Mesodermal cell (in vitro differentiated cells): ENCODE data around the gene PAPPA.

ENCODE experiments used
- H3K27ac ChIP-seq: 2 replicates; pipeline ENCODE4 v1.7.0; 2013; ENCODE audit warnings: mild to moderate bottlenecking, low read depth, low read length, moderate library complexity; ENCODE audit not compliant: severe bottlenecking
- H3K36me3 ChIP-seq: 2 replicates; pipeline ENCODE4 v1.7.1; 2013; ENCODE audit warnings: mild to moderate bottlenecking, low read length, moderate library complexity; ENCODE audit not compliant: control insufficient read depth, insufficient read depth
- H3K4me1 ChIP-seq: one replicate; pipeline ENCODE4 v1.7.1; 2013; ENCODE audit warnings: mild to moderate bottlenecking, low read length; ENCODE audit not compliant: insufficient read depth, control insufficient read depth, poor library complexity, severe bottlenecking
- H3K4me3 ChIP-seq: 2 replicates; pipeline ENCODE4 v1.7.0; 2013; ENCODE audit warnings: low read length, control low read depth, mild to moderate bottlenecking; ENCODE audit not compliant: insufficient read depth, poor library complexity, severe bottlenecking; ENCODE audit errors: extremely low read depth
- H3K9me3 ChIP-seq: 2 replicates; pipeline ENCODE4 v1.7.1; 2013; ENCODE audit warnings: mild to moderate bottlenecking, low read length, moderate library complexity; ENCODE audit not compliant: control insufficient read depth
- WGBS, 2 experiments: methylation state at CpG; one replicate each; pipeline ENCODE4 v1.1.5; 2013; ENCODE audit warnings: missing lambda C conversion rate in 2 of 2; ENCODE audit not compliant: insufficient coverage in 2 of 2; 5-methylcytosine and 5-hydroxymethylcytosine counted together

PAPPA gene

DNA sequence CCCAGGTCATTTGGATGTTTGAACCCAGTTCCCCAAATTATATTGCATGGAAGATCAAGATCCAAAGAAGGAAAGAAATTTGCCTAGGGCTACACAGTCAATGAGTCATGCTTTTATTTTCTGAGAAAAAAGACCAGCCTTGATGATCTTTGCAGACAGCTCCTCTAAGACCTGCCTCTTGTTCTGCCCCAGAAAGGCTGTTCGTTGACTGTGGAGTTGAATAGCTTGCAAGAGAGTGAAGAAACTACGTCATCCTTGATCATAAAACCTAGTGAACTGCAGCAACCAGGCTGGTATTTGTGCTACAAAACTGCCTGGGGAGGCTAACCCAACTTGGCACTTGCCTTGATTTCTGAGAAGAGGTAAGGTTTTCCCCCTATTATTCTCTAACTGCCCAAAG is 263.9 kb downstream of the PAPPA start:
- no peak overlapping the region for H3K4me3 ChIP-seq
- no peaks in the 10 kb centered on the region for H3K36me3 ChIP-seq
- 92 to 100% methylated on average over 1 to 2 of the region's 2 CpGs for WGBS, 2 experiments
- H3K27ac ChIP-seq, result no peak overlapping the region
- H3K4me1 ChIP-seq, result no peaks in the 10 kb centered on the region
- H3K9me3 ChIP-seq, result no peaks in the 10 kb centered on the region

DNA sequence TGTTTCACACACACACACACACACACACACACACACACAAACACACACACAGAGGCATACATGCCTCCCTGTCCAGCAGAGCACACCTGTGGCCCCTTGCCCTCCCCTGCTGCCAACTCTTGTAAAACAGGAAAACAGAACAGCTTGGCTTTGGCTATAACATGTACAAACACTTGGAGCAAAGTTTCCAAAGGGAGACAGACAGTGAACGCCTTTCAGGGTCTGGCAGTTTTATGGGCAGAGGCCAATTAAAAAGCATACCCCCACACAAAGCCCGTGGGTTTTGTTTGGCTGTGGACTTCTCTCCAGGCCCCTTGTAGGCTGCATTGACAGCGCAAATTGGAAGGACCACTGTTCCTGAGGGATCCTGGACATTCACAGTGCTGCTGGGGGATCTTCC is 265.6 kb downstream of the PAPPA start:
- no peak overlapping the region for H3K27ac ChIP-seq
- H3K4me3 ChIP-seq, result no peak overlapping the region
- H3K36me3 ChIP-seq, result no peaks in the 10 kb centered on the region
- H3K9me3 ChIP-seq, result no peaks in the 10 kb centered on the region
- 73 to 85% methylated on average over 3 of the region's 3 CpGs for WGBS, 2 experiments
- no peaks in the 10 kb centered on the region for H3K4me1 ChIP-seq

DNA sequence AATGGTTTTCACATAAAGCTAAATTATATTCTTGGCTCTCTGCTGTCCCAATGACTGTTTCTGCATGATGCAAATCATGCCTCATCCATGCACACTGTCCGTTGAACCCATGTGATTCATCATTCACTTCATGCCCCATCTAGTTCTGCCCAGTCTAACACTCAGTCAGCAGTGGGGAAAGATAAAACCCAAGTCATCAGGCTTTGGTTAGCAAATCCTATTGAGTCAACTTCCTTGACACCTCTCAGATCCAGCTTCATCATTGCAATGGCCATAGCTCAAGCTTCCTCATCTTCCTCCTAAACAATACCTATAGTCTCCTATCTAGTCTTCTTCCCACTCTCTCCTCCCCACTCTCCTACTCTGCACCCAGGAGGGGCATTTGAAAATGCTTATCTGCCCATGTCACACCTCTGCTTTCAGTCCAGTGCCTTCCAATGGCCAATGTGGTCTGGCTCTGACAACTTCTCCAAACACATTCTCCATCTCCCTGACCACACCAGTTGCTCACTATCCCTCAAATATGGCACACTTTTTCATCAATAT is 267.5 kb downstream of the PAPPA start:
- Histone ChIP-seq H3K36me3 (no peaks in the 10 kb centered on the region), H3K4me1 (no peaks in the 10 kb centered on the region), H3K27ac (no peak overlapping the region), H3K4me3 (no peak overlapping the region), H3K9me3 (no peaks in the 10 kb centered on the region)
- 90 to 100% methylated on average over 1 of the region's 1 CpG for WGBS, 2 experiments

DNA sequence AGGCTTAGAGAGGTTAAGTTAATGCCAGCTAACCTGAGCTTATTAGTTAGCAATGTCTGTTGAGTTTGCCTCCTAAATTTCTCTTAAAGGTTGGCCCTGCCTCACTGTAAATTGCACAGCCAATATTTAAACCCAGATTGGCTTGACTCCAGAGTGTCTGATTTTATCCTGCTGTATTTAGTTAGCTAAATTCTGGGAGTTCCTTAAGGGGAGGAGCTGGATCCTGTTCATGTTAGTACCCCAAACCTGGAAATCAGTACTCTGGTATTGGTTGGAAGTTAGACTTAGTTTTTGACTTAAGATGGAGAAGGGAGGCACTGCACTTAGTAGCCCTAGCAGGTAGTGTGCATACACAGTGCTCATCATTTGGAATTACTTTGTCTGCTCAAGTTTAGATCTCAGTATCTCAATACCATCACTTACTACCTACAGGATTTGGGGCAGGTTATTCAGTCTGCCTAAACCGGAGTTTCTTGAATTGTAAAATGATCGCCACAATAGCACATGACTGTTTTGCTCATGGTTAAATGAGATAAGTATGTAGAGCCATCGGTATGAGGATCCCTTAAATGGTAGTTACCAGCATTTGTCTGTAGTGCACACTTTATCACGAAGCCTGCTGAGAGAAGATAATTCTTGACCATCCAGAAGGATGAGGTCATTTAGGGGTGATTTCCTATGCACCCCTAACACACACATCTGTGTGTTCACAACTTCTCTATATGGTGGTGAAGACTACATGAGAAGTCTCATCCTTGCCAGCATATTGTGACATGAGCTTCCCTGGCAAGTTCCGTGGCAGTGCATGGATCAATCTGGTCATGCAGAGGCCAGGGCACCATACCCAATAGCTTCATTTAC is 268.8 kb downstream of the PAPPA start:
- Histone ChIP-seq H3K4me1 (no peaks in the 10 kb centered on the region), H3K4me3 (no peak overlapping the region), H3K9me3 (no peaks in the 10 kb centered on the region), H3K36me3 (no peaks in the 10 kb centered on the region), H3K27ac (no peak overlapping the region)
- WGBS, 2 experiments, result 60 to 93% methylated on average over 1 to 4 of the region's 5 CpGs

DNA sequence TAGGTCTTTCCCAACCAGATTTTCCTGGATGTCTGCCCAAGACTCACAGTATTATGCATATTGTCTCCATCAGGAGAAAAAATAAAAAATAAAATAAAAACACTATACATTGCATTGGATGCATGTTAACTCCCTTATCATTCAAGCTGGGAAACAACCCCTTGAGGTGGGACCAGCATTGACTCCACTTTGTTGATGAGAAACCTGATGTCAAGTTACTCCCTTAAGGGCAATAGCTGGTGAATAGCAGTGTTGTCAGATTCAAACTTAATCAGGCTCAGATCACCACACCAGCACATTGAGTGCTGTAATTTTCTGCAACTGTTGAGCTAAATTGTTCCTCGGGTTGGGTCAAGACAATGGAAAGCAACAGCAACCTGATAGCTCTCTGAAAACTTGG is 269.6 kb downstream of the PAPPA start:
- 92 to 100% methylated on average over 1 of the region's 1 CpG for WGBS, 2 experiments
- H3K9me3 ChIP-seq, result no peaks in the 10 kb centered on the region
- H3K4me1 ChIP-seq, result no peaks in the 10 kb centered on the region
- H3K36me3 ChIP-seq, result no peaks in the 10 kb centered on the region
- no peak overlapping the region for H3K27ac ChIP-seq
- H3K4me3 ChIP-seq, result no peak overlapping the region

DNA sequence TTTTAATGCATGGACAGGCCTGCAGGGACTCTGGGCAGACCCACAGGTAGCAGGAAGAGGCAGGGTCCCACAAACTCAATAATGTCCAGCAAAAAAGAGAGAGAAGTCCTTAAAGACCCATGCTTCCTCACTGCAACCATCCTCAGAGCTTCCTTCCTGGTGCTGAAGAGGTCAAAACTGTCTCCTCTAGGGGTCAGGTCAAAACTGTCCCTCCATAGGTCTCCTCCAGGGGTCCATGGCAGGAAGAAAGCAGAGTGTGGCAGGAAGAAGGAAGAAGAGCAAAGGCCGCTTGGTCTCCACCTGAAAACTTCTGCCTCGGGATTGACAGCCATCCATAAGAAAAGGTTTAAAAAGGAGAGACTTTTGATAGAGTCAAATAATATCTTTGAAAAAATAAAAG is 271.7 kb downstream of the PAPPA start:
- no peaks in the 10 kb centered on the region for H3K9me3 ChIP-seq
- WGBS, 2 experiments, result no CpG with 5 or more reads among the region's 2 CpGs
- H3K36me3 ChIP-seq, result no peaks in the 10 kb centered on the region
- no peak overlapping the region for H3K27ac ChIP-seq
- H3K4me3 ChIP-seq, result no peak overlapping the region
- H3K4me1 ChIP-seq, result no peaks in the 10 kb centered on the region

DNA sequence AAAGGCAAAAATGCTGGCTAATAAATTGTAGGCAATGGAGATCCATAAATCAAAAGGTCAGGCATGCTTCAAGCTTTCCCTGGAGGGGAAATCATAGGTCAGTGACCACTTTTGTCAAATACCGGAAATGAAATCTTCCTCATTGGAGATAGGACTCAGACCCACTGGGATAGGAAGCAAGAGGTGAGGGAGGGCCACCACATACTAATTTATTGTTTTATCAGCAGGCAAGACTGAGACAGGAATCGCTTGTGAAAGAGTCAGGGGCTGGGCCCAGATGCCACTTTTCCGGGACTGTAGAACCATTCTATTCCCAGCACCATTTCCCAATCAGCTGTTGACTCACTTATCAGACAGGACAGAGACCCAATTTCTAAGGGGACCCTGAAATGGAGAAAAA is 277.3 kb downstream of the PAPPA start:
- Histone ChIP-seq H3K4me3 (no peak overlapping the region), H3K9me3 (no peaks in the 10 kb centered on the region), H3K27ac (no peak overlapping the region), H3K4me1 (no peaks in the 10 kb centered on the region), H3K36me3 (no peaks in the 10 kb centered on the region)
- 100% methylated on average over 1 of the region's 3 CpGs for WGBS, 2 experiments

DNA sequence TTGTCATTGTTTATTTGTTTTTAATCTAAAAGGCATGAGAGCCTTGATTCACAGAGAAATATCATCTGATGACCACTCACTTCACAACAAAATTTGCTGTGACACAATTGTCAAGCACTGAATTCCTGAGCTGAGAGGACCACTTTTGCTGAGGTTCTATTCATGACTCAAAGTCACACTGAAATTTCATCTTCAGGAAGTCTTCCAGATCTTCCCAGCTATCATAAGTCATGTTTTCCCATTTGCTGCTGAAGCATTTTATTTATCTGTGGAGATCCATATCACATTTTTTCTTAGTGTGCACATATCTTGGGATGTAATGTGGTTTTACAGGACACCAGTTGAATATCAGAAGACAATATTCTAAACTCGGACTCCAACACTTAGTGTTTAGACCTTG is 278.5 kb downstream of the PAPPA start:
- Histone ChIP-seq H3K27ac (no peak overlapping the region), H3K4me1 (no peaks in the 10 kb centered on the region), H3K9me3 (no peaks in the 10 kb centered on the region), H3K4me3 (no peak overlapping the region), H3K36me3 (no peaks in the 10 kb centered on the region)
- no CpG with 5 or more reads among the region's 1 CpG for WGBS, 2 experiments

DNA sequence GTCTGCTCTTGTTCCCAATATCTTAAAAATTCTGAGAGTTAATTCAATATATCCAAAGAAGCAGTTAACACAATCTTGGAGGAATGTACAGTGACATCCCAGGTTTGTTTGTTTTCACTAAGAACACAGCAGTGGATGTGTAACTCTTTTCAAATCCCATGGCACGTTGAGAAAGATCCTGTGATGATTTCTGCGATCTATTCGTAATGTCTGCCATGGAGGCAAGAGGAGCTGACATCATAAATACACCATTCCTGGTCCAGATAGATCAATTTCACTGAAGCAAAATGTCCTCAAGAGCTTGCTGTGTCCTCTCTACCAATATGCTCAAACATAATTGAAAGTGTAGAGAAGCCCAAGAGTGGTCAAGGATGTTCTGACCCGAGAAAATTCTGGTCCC is 280.7 kb downstream of the PAPPA start:
- no peaks in the 10 kb centered on the region for H3K36me3 ChIP-seq
- 95 to 96% methylated on average over 3 to 4 of the region's 4 CpGs for WGBS, 2 experiments
- no peaks in the 10 kb centered on the region for H3K9me3 ChIP-seq
- H3K4me3 ChIP-seq, result no peak overlapping the region
- H3K27ac ChIP-seq, result no peak overlapping the region
- H3K4me1 ChIP-seq, result peaks cover 4% of the 10 kb centered on the region

DNA sequence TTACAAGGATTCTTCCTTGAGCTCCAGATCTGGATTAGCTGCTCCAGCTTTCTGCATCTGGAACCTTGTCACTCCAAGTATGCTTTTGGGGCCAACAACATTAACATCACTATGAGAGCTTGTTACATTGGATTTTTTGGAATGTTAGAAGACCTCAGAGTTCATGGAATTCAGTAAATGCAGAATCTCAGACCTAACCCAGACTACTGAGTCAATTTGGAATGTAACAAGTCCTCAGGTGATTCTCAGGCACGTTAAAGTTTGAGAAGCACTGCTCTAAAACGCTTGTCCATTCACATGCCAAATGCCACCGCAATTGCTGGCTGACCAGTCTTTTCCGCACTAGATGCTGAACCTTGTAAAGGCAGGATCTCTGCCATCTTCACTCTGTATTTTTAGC is 282.1 kb downstream of the PAPPA start:
- Histone ChIP-seq H3K4me3 (no peak overlapping the region), H3K4me1 (peaks cover 8% of the 10 kb centered on the region), H3K9me3 (no peaks in the 10 kb centered on the region), H3K36me3 (peaks cover 2% of the 10 kb centered on the region), H3K27ac (no peak overlapping the region)
- WGBS, 2 experiments, result 77 to 79% methylated on average over 4 of the region's 4 CpGs

DNA sequence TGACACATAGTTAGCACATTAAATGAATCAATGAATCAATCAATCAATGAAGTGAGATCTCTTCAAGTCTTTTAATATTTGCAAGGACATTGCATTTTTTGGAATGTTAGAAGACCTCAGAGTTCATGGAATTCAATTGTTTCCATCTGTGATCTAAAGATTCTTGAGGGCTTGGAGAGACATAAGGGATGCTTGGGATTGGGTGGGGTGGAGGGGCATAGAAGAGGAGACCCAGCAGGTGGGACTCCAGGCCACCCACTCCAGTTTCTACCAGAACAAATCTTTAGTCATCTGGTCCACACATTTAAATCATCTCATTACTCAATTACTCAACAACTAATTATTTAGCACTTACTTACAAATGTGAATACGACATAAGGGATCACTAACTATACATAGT is 282.5 kb downstream of the PAPPA start:
- no peak overlapping the region for H3K4me3 ChIP-seq
- no peaks in the 10 kb centered on the region for H3K9me3 ChIP-seq
- H3K4me1 ChIP-seq, result peaks cover 8% of the 10 kb centered on the region
- H3K27ac ChIP-seq, result no peak overlapping the region
- peaks cover 6% of the 10 kb centered on the region for H3K36me3 ChIP-seq
- no CpG with 5 or more reads among the region's 1 CpG for WGBS, 2 experiments
